NCI-H526 (cell line): ENCODE measurements around the gene EPN1.
A peak's percentile ranks its signal among the peaks of the same experiment; 100 is the strongest.
"Not testable (repeated sequence)": the region's sequence is repeated elsewhere in the genome, so short reads cannot be mapped to it uniquely, and the experiment has no call there.

ENCODE experiments used
- DNase-seq, 2 experiments: peaks; one replicate each; lab custom pipeline; 2025; lab: John Stamatoyannopoulos, UW

The EPN1 gene

DNA sequence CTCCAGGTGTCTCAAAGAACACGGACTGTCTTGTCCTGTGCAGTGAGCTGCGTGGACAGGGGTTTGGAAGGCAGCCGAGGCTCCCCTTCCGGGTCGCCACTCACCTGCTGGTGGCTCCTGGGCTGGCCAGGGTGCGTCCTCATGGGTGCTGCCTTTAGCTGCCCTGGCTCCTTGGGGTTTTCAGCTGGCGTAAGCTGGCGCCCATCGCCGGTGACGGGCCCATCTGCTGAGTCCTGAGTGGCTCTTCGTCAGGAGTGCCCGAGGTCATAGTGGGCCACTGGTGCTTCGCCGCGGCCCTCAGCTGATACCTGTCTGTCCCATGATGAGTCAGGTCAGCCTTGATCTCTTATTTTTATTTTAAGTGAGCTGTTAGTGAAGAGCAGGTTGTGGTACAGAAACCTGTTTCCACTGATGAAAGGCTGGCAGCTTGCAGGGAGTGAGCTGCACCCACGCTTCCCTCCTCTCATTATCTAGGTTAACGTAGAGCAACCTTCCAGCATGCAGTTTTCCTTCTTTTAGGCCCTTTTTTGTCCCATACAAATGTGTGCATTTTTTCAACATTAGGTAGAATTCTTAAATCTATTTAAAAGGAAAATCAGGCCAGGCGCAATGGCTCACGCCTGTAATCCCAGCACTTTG, 18.4 kb downstream of the EPN1 start:
- DNase-seq: no peak

DNA sequence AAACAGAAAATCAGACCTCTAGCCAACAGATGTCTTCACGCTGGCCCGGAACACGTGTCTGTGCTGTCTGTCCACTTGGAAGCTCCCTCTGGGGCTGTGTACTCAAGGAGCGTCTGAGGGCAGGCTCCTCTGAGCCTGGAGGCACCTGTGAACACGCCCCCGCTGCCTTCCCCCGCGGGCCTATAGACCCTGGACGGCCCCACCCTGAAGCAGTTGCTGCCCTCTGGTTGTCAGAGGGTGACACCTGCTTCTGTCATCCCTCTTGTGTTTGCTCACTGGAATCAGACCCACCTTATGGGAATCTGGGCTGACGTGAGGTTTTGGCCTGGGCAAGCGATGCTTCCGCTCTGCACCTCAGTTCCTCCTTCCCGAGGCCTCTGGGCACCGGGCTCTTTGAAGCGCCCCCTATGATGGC, 19.2 kb downstream of the EPN1 start:
- no peak for DNase-seq

DNA sequence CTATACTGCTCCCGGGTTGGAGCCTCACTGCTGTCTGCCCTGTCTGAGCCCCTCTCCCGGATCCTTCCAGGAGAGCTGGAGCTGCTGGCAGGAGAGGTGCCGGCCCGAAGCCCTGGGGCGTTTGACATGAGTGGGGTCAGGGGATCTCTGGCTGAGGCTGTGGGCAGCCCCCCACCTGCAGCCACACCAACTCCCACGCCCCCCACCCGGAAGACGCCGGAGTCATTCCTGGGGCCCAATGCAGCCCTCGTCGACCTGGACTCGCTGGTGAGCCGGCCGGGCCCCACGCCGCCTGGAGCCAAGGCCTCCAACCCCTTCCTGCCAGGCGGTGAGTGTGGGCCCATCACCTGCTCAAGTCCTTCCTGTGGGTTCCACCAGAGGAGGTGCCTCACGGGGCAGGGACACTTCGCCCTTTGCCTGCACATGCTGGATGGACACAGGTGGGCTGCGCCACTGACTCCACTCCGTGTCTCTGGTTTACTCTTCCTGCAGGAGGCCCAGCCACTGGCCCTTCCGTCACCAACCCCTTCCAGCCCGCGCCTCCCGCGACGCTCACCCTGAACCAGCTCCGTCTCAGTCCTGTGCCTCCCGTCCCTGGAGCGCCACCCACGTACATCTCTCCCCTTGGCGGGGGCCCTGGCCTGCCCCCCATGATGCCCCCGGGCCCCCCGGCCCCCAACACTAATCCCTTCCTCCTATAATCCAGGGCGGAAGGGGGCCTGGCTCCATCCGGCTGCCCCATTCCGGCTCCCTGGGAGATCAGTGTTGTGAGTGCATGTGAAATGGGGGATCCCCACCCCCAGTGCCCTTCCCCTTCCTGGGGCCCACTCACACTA, 19.8 kb downstream of the EPN1 start:
- DNase-seq: no peak

DNA sequence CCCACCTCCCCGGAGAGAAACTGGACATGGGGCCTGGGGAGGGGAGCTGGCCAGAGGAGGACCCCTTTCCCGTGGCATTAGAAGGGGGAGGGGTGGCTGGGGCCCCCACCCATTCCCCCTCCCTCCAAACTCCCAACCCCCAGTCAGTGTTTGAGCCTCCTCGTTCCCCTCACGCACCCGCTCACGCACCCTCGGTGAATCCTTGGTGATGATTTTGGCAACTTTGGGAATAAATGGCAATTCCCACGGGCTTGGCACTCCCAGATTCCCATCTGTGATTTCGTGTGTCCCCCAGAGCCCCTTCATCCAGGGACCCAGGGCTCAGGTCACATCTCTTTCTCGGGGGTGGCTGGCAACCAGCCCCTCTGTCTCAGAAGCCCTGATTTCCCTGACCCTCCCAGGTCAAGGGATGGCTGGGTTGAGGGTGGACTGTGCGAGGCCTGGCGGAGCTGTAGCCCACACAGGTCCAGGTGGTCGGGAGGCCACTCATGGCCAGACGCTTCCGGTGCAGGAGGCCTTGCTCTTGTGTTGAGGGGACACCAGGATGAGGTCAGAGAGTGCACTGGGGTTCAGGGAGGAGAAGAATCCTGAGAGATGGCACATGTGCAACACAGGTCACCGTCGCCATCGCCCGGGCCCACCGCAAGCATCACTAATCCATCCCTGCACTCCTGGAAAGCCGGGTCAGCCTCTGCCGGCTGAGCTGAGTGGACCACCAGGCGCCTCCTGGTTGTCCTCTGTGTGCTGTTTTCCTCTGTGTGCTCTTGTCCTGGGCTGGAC, 20.7 kb downstream of the EPN1 start:
- DNase-seq: no peak

DNA sequence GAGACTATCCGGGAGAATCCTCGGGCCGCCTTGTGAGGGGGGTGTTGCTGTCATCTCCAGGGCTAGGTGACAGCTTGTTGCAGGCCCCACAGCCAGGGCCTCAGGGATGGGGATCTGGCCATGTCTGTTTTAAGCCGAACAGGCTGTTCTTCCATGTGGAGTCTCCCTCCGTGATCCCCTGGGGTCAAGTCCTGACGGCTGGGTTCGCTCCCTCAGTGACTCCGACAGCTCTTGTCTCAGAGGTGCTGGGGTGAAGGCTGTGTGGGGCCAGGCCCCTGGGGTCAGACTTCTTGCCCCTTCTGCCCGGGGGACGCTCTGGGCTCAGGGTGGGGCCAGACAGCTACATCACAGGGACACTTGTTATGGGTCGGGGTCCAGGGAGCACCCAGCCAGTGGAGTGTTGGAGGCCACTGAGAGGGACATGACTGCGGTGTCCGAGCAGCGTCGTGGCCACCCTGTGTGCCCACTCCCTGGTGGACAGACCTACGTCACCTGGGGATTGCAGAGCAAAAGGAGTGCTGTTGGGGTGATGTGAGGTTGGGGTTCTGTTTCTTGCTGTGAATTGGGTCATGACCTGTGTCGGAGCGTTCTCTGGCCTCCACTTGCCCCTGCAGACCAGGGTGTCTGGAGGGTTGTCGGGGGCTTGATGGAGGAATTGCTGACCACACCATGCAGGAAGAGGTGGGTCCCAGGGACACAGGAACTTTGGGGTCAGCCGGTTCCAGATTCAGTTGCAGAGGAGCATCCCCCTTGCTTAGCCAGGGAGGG, 21.5 kb downstream of the EPN1 start:
- no peak for DNase-seq

GRCh38 chr19:55697069-55697440, 22.0 kb downstream of the EPN1 start:
- DNase-seq: no peak

- DNase-seq: no peak
Measured at GRCh38 chr19:55697698-55698097, 22.7 kb downstream of the EPN1 start.

DNA sequence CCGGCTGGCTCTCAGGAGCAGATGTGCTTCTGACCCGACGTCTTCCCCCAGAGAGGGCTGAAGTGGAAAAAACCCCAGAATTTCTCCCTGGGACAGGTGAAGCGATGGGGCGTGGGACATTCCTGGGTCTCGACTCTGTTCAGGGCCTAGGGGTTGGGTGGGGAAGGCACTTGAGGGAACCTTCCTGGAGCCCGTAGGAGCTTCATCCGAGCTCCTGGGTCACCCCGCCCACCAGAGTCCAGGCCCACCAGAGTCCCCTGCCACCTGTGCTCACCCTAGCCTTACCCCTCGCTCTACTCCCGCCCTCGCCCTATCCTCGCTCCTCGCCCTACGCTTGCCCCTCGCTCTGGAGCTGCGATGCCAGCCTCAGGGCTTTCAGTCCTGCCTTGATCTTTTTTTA, 23.2 kb downstream of the EPN1 start:
- DNase-seq: no peak

DNA sequence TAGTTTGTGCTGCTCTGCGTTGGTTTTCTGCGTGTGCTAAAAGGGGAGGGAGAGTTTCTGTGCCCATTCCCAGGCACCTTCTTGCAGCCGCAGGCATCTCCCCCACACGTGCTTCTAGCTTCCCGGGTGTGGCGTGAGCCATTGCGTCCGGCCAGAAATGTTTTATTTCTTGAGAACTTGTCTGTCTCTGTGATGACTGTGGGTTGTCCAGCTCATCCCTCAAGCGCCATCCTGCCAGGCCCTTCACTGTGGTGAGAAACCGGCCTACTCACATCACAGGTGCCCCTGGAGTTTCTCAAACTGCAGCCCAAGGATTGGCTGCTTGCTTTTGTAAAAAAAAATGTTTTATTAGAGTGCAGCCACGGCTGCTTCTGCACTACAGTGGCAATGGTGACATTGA, 24.2 kb downstream of the EPN1 start:
- no peak for DNase-seq

GRCh38 chr19:55700813-55701212, 25.8 kb downstream of the EPN1 start:
- no peak for DNase-seq

DNA sequence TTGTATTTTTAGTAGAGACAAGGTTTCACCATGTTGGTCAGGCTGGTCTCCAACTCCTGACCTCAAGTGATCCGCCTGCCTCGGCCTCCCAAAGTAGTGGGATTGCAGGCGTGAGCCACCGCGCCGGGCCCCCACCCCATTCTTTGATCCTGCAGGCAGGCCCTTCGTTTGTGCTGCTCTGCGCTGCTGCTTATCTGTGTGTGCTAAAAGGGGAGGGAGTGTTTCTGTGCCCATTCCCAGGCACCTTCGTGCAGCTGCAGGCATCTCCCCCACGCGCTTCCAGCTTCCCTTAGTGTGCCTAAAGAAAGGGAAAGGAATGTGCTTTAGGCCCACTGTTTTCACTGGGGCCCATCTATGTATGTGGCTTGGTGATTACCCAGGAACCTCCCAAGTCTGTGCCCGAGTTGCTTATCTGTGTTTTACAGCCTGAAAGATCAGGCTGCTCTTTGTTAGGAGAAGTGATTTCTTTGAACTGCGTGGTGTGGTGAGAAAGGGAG, 27.2 kb downstream of the EPN1 start:
- DNase-seq: no peak

DNA sequence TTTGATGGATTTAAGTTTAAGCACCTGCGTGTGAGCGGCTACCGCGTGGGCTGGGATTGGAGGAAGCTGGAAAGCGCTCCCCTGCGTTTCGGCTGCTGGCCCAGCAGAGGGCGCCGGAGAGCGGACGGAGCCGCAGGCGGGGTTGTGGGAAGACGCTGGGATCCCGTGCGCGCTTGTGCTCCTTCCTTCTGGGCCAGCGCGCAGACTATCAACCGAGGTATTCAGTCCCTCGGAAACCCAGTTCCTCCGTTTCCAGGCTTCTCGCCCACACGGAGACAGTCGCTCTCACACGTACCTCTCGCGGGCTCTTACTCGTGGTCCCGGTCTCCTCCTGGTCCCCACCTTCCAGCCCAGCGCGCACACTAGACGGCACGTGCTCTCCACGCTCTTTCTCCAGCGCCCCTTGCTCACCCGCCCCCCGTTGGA, 28.8 kb downstream of the EPN1 start:
- DNase-seq: peak in 1 of 2 experiments; percentile 16

GRCh38 chr19:55704494-55705245, 29.6 kb downstream of the EPN1 start:
- DNase-seq: no peak

GRCh38 chr19:55705972-55706371, 30.9 kb downstream of the EPN1 start:
- no peak for DNase-seq

- DNase-seq: no peak
Measured at GRCh38 chr19:55711719-55712118, 36.7 kb downstream of the EPN1 start.

GRCh38 chr19:55712804-55713631, 38.0 kb downstream of the EPN1 start:
- no peak for DNase-seq

- DNase-seq: no peak
Measured at GRCh38 chr19:55716531-55716930, 41.5 kb downstream of the EPN1 start.

DNA sequence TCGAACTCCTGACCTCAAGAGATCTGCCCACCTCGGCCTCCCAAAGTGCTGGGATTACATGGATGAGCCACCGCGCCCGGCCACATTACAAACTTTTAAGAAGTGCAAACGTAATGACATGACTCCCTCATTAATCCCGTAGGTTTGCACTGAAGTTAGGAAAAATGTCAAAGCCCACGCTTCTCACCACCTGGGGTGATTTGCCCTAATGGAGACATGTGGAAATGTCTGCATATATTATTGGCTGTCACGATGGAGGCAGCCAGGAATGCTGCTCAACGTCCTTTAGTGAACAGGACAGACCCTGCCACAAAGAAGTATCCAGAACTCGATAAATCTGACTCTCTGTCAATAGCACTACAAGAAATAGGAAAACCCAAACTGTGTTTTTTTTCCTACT, 42.2 kb downstream of the EPN1 start:
- DNase-seq: no peak

GRCh38 chr19:55717879-55718711, 43.1 kb downstream of the EPN1 start:
- not testable (repeated sequence) for DNase-seq
